Kidney epithelial cell (primary cell): ENCODE measurements around the gene TGM6. TPM values are rescaled to one million over a fixed set of nuclear protein-coding genes. Genes with fewer than 3 reads are reported as not detected.

ENCODE experiments used
- DNase-seq: peaks from one replicate; pipeline ENCODE4 v3.0.0-alpha.2; 2010; ENCODE audit warnings: low read depth
- H3K27me3 ChIP-seq: 2 replicates; pipeline ENCODE4 v1.6.0; 2011; ENCODE audit warnings: low read length; ENCODE audit not compliant: control insufficient read depth, insufficient read depth
- H3K36me3 ChIP-seq: 2 replicates; pipeline ENCODE4 v1.5.1; 2011; ENCODE audit warnings: low read length; ENCODE audit not compliant: control insufficient read depth, insufficient read depth
- H3K4me3 ChIP-seq: 2 replicates; pipeline ENCODE4 v1.5.1; 2011; ENCODE audit warnings: low read depth, mild to moderate bottlenecking, control low read depth, low read length
- CTCF ChIP-seq: IDR thresholded peaks from 2 replicates; pipeline ENCODE4 v1.5.1; 2011; ENCODE audit warnings: mild to moderate bottlenecking, moderate library complexity, low read length, control low read depth, inconsistent platforms; ENCODE audit not compliant: insufficient read depth, poor library complexity, severe bottlenecking
- total RNA-seq: library from RNA; depleted of rRNA; stranded (reverse); fragments of >200 nt; gene quantifications from 2 replicates; pipeline ENCODE4 v1.2.3, GENCODE V29; 2015

TGM6 gene
- total RNA-seq, 1 donor from 2014 or later = not detected

- Histone ChIP-seq H3K4me3 (no peak overlapping the region), H3K36me3 (no peaks in the 10 kb centered on the region), H3K27me3 (no peaks in the 10 kb centered on the region)
- no peak for TF ChIP-seq CTCF
- no peak for DNase-seq
Measured at GRCh38 chr20:2363587-2363986, 17.1 kb upstream of the TGM6 start.

GRCh38 chr20:2364044-2364443 lies 16.7 kb upstream of the TGM6 start:
- no peak for DNase-seq
- Histone ChIP-seq H3K27me3 (no peaks in the 10 kb centered on the region), H3K4me3 (no peak overlapping the region), H3K36me3 (no peaks in the 10 kb centered on the region)
- TF ChIP-seq CTCF = no peak

GRCh38 chr20:2365091-2365490 lies 15.6 kb upstream of the TGM6 start:
- H3K27me3 ChIP-seq = no peaks in the 10 kb centered on the region

GRCh38 chr20:2365666-2366065 lies 15.0 kb upstream of the TGM6 start:
- Histone ChIP-seq H3K4me3 (no peak overlapping the region), H3K27me3 (no peaks in the 10 kb centered on the region), H3K36me3 (no peaks in the 10 kb centered on the region)
- DNase-seq = no peak
- TF ChIP-seq CTCF = no peak

More at GRCh38 chr20:2365091-2365490, 15.6 kb upstream of the TGM6 start:
- Histone ChIP-seq H3K4me3 (no peak overlapping the region), H3K36me3 (no peaks in the 10 kb centered on the region)
- DNase-seq = no peak
- TF ChIP-seq CTCF = no peak

GRCh38 chr20:2368621-2369020 lies 12.1 kb upstream of the TGM6 start:
- TF ChIP-seq CTCF = no peak
- no peaks in the 10 kb centered on the region for H3K36me3 ChIP-seq
- no peaks in the 10 kb centered on the region for H3K27me3 ChIP-seq
- DNase-seq = no peak
- no peak overlapping the region for H3K4me3 ChIP-seq

GRCh38 chr20:2373098-2373497 lies 7.6 kb upstream of the TGM6 start:
- H3K36me3 ChIP-seq = no peaks in the 10 kb centered on the region
- no peak overlapping the region for H3K4me3 ChIP-seq
- DNase-seq = no peak
- TF ChIP-seq CTCF = no peak
- no peaks in the 10 kb centered on the region for H3K27me3 ChIP-seq
